IMR-90 (cell line): ENCODE data around the gene PEA15. TPM values are rescaled to one million over a fixed set of nuclear protein-coding genes. Genes with fewer than 3 reads are reported as not detected.

Source experiments
- ATAC-seq: fragments of 200-7000 bp; cut with Tn5 transposase; 2 replicates; pipeline ENCODE4 v1.9.1; 2020; ENCODE audit warnings: low read depth, mild to moderate bottlenecking, moderate library complexity
- BruUV-seq: library from RNA; stranded (reverse); fragments of 400-500 nt; replicated peaks from 2 replicates; lab custom pipeline; 2021; lab: Mats Ljungman, UMichigan
- CTCF ChIA-PET: fragments of 300-600 bp; formaldehyde crosslinking; extraction: SDS; loops from one replicate; lab custom pipeline; 2021; ENCODE audit warnings: antibody characterized with exemption; lab: Yijun Ruan, JAX
- POLR2A ChIA-PET: fragments of 300-600 bp; sonication (Branson Sonifier 250); formaldehyde crosslinking; loops from one replicate; lab custom pipeline; 2022; ENCODE audit warnings: antibody characterized with exemption; ENCODE audit not compliant: unreplicated experiment; lab: Charles Lee
- DNase-seq: peaks from one replicate; pipeline ENCODE4 v3.0.0; 2013
- H2AFZ ChIP-seq: replicated peaks from 2 replicates; pipeline ENCODE3; 2013; ENCODE audit warnings: low read length, mild to moderate bottlenecking; ENCODE audit not compliant: poor library complexity
- H2AK5ac ChIP-seq: 2 replicates; pipeline ENCODE4 v1.6.1; 2013; ENCODE audit warnings: low read depth, low read length, inconsistent platforms
- H2AK9ac ChIP-seq: replicated peaks from 2 replicates; pipeline ENCODE3; 2013; ENCODE audit warnings: mild to moderate bottlenecking, low read depth, low read length, moderate library complexity; ENCODE audit not compliant: poor library complexity
- H2BK120ac ChIP-seq: 2 replicates; pipeline ENCODE4 v1.6.1; 2013; ENCODE audit warnings: low read depth, low read length, inconsistent platforms
- H2BK15ac ChIP-seq: 3 replicates; pipeline ENCODE4 v1.6.1; 2013; ENCODE audit warnings: low read depth, low read length, inconsistent platforms
- H2BK20ac ChIP-seq: 2 replicates; pipeline ENCODE4 v1.6.1; 2013; ENCODE audit warnings: low read depth, mild to moderate bottlenecking, inconsistent platforms, low read length, moderate library complexity
- H2BK5ac ChIP-seq: 2 replicates; pipeline ENCODE4 v1.6.1; 2013; ENCODE audit warnings: mild to moderate bottlenecking, low read depth, low read length, inconsistent platforms; ENCODE audit not compliant: poor library complexity, severe bottlenecking
- H3K14ac ChIP-seq: replicated peaks from 2 replicates; pipeline ENCODE4 v1.6.1; 2013; ENCODE audit warnings: low read depth, low read length, inconsistent platforms
- H3K18ac ChIP-seq: 2 replicates; pipeline ENCODE4 v1.6.1; 2013; ENCODE audit warnings: low read depth, low read length, control low read depth
- H3K23ac ChIP-seq: 2 replicates; pipeline ENCODE4 v1.6.1; 2013; ENCODE audit warnings: low read depth, low read length, inconsistent platforms
- H3K27ac ChIP-seq: 2 replicates; pipeline ENCODE4 v1.5.1; 2013; ENCODE audit warnings: mild to moderate bottlenecking, control low read depth, low read length; ENCODE audit not compliant: insufficient read depth
- H3K27me3 ChIP-seq: 2 replicates; pipeline ENCODE4 v1.6.1; 2013; ENCODE audit warnings: low read length; ENCODE audit not compliant: control insufficient read depth, insufficient read depth
- H3K36me3 ChIP-seq: 2 replicates; pipeline ENCODE4 v1.6.1; 2013; ENCODE audit warnings: low read length, mixed read lengths; ENCODE audit not compliant: control insufficient read depth, insufficient read depth
- H3K4ac ChIP-seq: 2 replicates; pipeline ENCODE4 v1.6.1; 2013; ENCODE audit warnings: low read depth, low read length, inconsistent platforms
- H3K4me1 ChIP-seq: 2 replicates; pipeline ENCODE4 v1.6.1; 2013; ENCODE audit warnings: low read length, mixed read lengths; ENCODE audit not compliant: control insufficient read depth, insufficient read depth
- H3K4me2 ChIP-seq: 2 replicates; pipeline ENCODE4 v1.6.1; 2013; ENCODE audit warnings: low read depth, mild to moderate bottlenecking, control low read depth, low read length, moderate library complexity
- H3K4me3 ChIP-seq: 2 replicates; pipeline ENCODE4 v1.5.1; 2013; ENCODE audit warnings: low read depth, mild to moderate bottlenecking, control low read depth, low read length, moderate library complexity; ENCODE audit not compliant: insufficient read depth
- H3K56ac ChIP-seq: 2 replicates; pipeline ENCODE4 v1.6.1; 2013; ENCODE audit warnings: low read length, inconsistent platforms; ENCODE audit not compliant: insufficient read depth; ENCODE audit errors: extremely low read depth
- H3K79me1 ChIP-seq, 2 experiments: 2 replicates each; pipeline ENCODE4 v1.6.1; 2013; ENCODE audit warnings: low read length in 2 of 2, inconsistent platforms in 1 of 2, low read depth in 1 of 2
- H3K9ac ChIP-seq: 2 replicates; pipeline ENCODE4 v1.6.1; 2013; ENCODE audit warnings: low read depth, low read length, control low read depth
- H3K9me1 ChIP-seq: 2 replicates; pipeline ENCODE4 v1.6.1; 2013; ENCODE audit warnings: low read length, inconsistent platforms; ENCODE audit not compliant: insufficient read depth
- H3K9me3 ChIP-seq: 2 replicates; pipeline ENCODE4 v1.6.1; 2013; ENCODE audit warnings: low read length; ENCODE audit not compliant: control insufficient read depth, insufficient read depth
- H4K20me1 ChIP-seq: 2 replicates; pipeline ENCODE4 v1.6.1; 2013; ENCODE audit warnings: low read length, inconsistent platforms; ENCODE audit not compliant: insufficient read depth
- H4K5ac ChIP-seq: 2 replicates; pipeline ENCODE4 v1.6.1; 2013; ENCODE audit warnings: mild to moderate bottlenecking, low read depth, low read length, control low read depth
- H4K8ac ChIP-seq, 2 experiments: 2 replicates each; pipeline ENCODE4 v1.6.1; 2013; ENCODE audit warnings: low read depth in 2 of 2, low read length in 2 of 2, control low read depth in 1 of 2, inconsistent platforms in 1 of 2
- H4K91ac ChIP-seq: 2 replicates; pipeline ENCODE4 v1.6.1; 2013; ENCODE audit warnings: low read depth, low read length, inconsistent platforms; ENCODE audit not compliant: insufficient read depth
- CHD1 ChIP-seq: IDR thresholded peaks from 2 replicates; pipeline ENCODE4 v1.6.1; 2012; ENCODE audit warnings: low read depth, low read length, improper control_type of control experiment
- FOS ChIP-seq: fragments of 150-350 bp; IDR thresholded peaks from 2 replicates; pipeline ENCODE4 v1.6.1; 2016; ENCODE audit warnings: low read depth, low read length
- MAFK ChIP-seq: IDR thresholded peaks from 2 replicates; pipeline ENCODE4 v1.6.1; 2012; ENCODE audit warnings: low read depth, low read length, improper control_type of control experiment
- MAZ ChIP-seq: IDR thresholded peaks from 2 replicates; pipeline ENCODE4 v1.6.1; 2012; ENCODE audit warnings: low read depth, mild to moderate bottlenecking, low read length, improper control_type of control experiment, moderate library complexity, borderline replicate concordance
- RAD21 ChIP-seq: IDR thresholded peaks from 2 replicates; pipeline ENCODE4 v1.6.1; 2012; ENCODE audit warnings: low read length, improper control_type of control experiment
- RCOR1 ChIP-seq: IDR thresholded peaks from 2 replicates; pipeline ENCODE4 v1.6.1; 2012; ENCODE audit warnings: mild to moderate bottlenecking, low read length, improper control_type of control experiment; ENCODE audit not compliant: insufficient replicate concordance
- WGBS, 2 experiments: methylation state at CpG; one replicate each; pipeline versions ENCODE4 v1.1.5 to v1.1.7; 2013; ENCODE audit warnings: missing lambda C conversion rate in 2 of 2; ENCODE audit not compliant: insufficient read length in 1 of 2; ENCODE audit errors: extremely low coverage in 2 of 2; 5-methylcytosine and 5-hydroxymethylcytosine counted together
- dilution Hi-C: fragments of 300-500 bp; cut with HindIII; formaldehyde crosslinking; loops from one replicate; pipeline ENCODE4 v1.14.3; 2018; ENCODE audit warnings: low sequenced_read_pairs; ENCODE audit not compliant: unreplicated experiment
- in situ Hi-C: fragments of 300-500 bp; cut with MboI; formaldehyde crosslinking; loops from 3 replicates; pipeline ENCODE4 v1.14.3; 2019; ENCODE audit warnings: low sequenced_read_pairs, inconsistent platforms, mixed read lengths
- intact Hi-C: fragments of 100-400 bp; cut with micrococcal nuclease; formaldehyde crosslinking; loops from 2 replicates; pipeline ENCODE4 v1.10.0; 2022
- polyA plus RNA-seq, 3 experiments: library from polyadenylated mRNA; depleted of rRNA; stranded (reverse); fragments of >200 nt; gene quantifications; 2 replicates each; pipeline ENCODE4 v1.2.3, GENCODE V29; 2012; ENCODE audit warnings: low replicate concordance in 1 of 3
- total RNA-seq: library from RNA; depleted of rRNA; stranded (reverse); fragments of >200 nt; gene quantifications from 2 replicates; pipeline ENCODE4 v1.2.3, GENCODE V29; 2012
- TF ChIP-seq, protein P1 (sequence below): conservative IDR thresholded peaks from 2 replicates; pipeline ENCODE4 v1.5.1; 2012; ENCODE audit warnings: mild to moderate bottlenecking, low read depth, low read length, improper control_type of control experiment

PEA15 gene
- total and polyA plus RNA-seq, 2 of the 4 experiments (the other 2 are of a cell fraction), result 296 to 754 TPM

DNA sequence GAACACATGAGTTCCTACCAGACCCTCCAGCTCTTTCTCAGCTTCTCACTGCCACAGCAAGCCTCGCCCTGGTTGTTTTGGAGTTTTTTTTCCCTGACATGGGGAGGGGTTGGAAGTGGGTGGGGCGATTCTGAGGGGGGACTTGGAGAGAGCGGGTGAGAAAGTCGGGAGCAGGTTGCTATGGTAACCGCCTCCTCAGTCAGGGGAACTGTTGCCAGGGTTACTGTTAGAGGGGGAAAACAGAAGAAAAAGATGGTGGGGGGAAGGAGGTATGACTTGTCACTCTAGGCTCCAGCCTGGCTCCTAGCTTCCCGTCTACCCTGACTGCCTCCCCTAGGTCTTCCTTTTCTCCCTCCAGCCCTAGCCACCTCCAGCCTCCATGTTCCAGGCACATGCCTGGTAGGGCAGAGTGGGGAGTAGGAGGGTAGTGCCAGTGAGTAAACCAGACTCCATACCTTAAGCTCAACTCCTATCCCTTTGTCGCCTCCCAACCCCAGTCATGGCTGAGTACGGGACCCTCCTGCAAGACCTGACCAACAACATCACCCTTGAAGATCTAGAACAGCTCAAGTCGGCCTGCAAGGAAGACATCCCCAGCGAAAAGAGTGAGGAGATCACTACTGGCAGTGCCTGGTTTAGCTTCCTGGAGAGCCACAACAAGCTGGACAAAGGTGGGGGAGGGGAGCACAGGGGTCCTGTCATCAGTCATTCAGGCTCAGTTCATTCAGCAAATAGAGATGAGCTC, 6.0 kb downstream of the PEA15 start (continued):
- TF ChIP-seq, protein P1, sequence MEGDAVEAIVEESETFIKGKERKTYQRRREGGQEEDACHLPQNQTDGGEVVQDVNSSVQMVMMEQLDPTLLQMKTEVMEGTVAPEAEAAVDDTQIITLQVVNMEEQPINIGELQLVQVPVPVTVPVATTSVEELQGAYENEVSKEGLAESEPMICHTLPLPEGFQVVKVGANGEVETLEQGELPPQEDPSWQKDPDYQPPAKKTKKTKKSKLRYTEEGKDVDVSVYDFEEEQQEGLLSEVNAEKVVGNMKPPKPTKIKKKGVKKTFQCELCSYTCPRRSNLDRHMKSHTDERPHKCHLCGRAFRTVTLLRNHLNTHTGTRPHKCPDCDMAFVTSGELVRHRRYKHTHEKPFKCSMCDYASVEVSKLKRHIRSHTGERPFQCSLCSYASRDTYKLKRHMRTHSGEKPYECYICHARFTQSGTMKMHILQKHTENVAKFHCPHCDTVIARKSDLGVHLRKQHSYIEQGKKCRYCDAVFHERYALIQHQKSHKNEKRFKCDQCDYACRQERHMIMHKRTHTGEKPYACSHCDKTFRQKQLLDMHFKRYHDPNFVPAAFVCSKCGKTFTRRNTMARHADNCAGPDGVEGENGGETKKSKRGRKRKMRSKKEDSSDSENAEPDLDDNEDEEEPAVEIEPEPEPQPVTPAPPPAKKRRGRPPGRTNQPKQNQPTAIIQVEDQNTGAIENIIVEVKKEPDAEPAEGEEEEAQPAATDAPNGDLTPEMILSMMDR, result no peak

DNA sequence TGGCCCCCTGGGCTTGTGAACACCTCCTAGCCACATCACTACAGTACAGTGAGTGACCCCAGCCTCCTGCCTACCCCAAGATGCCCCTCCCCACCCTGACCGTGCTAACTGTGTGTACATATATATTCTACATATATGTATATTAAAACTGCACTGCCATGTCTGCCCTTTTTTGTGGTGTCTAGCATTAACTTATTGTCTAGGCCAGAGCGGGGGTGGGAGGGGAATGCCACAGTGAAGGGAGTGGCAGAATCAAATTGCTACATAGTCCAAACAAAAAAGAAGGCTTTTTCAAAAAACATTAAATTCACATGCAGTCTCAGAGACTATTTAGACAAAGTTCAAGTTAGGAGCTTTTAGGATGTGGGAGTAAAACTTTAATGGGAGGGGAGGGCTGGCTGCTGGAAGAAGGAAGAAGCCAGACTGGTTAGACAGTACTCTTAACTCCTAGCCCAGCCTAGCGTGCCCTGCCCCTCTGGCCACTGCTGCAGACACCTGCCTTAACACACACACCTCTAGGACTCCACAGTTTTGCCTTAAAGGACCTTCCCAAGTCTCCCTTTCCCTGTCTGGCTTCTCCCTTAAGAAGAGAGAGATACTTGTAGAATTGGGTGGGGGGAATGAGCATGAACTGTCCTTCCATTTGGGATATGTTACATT, 9.4 kb downstream of the PEA15 start:
- H4K8ac ChIP-seq, result no peak overlapping the region
- TF ChIP-seq MAFK, result no peak
- TF ChIP-seq RAD21, result no peak
- no peak for TF ChIP-seq CHD1
- TF ChIP-seq MAZ, result no peak
- TF ChIP-seq RCOR1, result no peak
- TF ChIP-seq FOS, result no peak
- H2AK5ac ChIP-seq, result no peak overlapping the region
- no peak overlapping the region for H3K14ac ChIP-seq
- intact Hi-C loops (loop anchor here (10.0 kb wide), 1 partner anchor 290 kb away; the partner anchor contains the start of gene TAGLN2), in situ Hi-C loops (no loop called here), dilution Hi-C loops (loop anchor here (10.0 kb wide), 1 partner anchor 110 kb away; no protein-coding TSS in a partner anchor)
- H3K27ac ChIP-seq, result peak overlapping the region; percentile 35; the same call in 1 of the 2 replicates
- no peak overlapping the region for H2AFZ ChIP-seq
- no peak overlapping the region for H3K4me3 ChIP-seq
- H3K4ac ChIP-seq, result no peak overlapping the region
- peaks cover 84% of the 10 kb centered on the region for H3K36me3 ChIP-seq
- H3K4me1 ChIP-seq, result peaks cover 27% of the 10 kb centered on the region
- H4K5ac ChIP-seq, result no peak overlapping the region
- H3K9ac ChIP-seq, result no peak overlapping the region
- H4K91ac ChIP-seq, result no peak overlapping the region
- peaks cover 20% of the 10 kb centered on the region for H3K9me1 ChIP-seq
- no CpG with 5 or more reads among the region's 3 CpGs for WGBS, 2 experiments
- BruUV-seq, result no TSS peak
- POLR2A ChIA-PET, result no interaction called here
- CTCF ChIA-PET, result interaction anchor here (0.5 kb wide), 1 partner anchor 257 kb away, joined by 4 read pairs; no protein-coding TSS in a partner anchor
- H3K23ac ChIP-seq, result no peak overlapping the region
- H2BK5ac ChIP-seq, result no peak overlapping the region
- H2AK9ac ChIP-seq, result no peak overlapping the region
- peaks cover 31 to 70% of the 10 kb centered on the region in 2 experiments for H3K79me1 ChIP-seq
- H4K20me1 ChIP-seq, result peaks cover 71% of the 10 kb centered on the region
- no peak overlapping the region for H2BK20ac ChIP-seq
- no peak overlapping the region for H3K56ac ChIP-seq
- no peak overlapping the region for H3K18ac ChIP-seq
- H3K4me2 ChIP-seq, result no peak overlapping the region
- H2BK120ac ChIP-seq, result no peak overlapping the region
- no peak for ATAC-seq
- no peak overlapping the region for H2BK15ac ChIP-seq
- DNase-seq, result no peak
- no peaks in the 10 kb centered on the region for H3K9me3 ChIP-seq
- H3K27me3 ChIP-seq, result no peaks in the 10 kb centered on the region
